Measurements from ENCODE around the gene MORC3. TPM values are rescaled to one million over a fixed set of nuclear protein-coding genes. Genes with fewer than 3 reads are reported as not detected.

MORC3 gene
- total RNA-seq, 1 experiment from 2014 or later: 18.7 TPM

- no peaks in the 10 kb centered on the region for H3K23me2 ChIP-seq (ENCODE audit: insufficient read length, low read depth, low read length, poor library complexity, severe bottlenecking)
- no peak overlapping the region for H4K91ac ChIP-seq (ENCODE audit: insufficient read length, low read depth, low read length)
- H3K4me2 ChIP-seq (ENCODE audit: insufficient read depth, insufficient read length, low read length): no peak overlapping the region
- Mint-ChIP-seq H3K27me3 (ENCODE audit: low read depth) (no peaks in the 10 kb centered on the region), H3K9me3 (no peaks in the 10 kb centered on the region), H3K27ac (peak overlapping the region; percentile 32 to 77 (median 47); a peak in 3 of 7 replicates), H3K4me1 (peaks cover 11 to 18% of the 10 kb centered on the region in 2 experiments), H3K36me3 (ENCODE audit: insufficient read depth in 1 of 3, low read depth in 3 of 3) (peaks cover 27 to 68% (median 59%) of the 10 kb centered on the region in 3 experiments), H3K4me3 (no peak overlapping the region)
- H4K5ac ChIP-seq (ENCODE audit: insufficient read length, low read depth, low read length): no peak overlapping the region
- no peaks in the 10 kb centered on the region for H3K79me1 ChIP-seq (ENCODE audit: insufficient read depth, low read depth, low read length, poor library complexity, severe bottlenecking)
- H2BK20ac ChIP-seq (ENCODE audit: low read depth, low read length, poor library complexity, severe bottlenecking): no peak overlapping the region
- no peak overlapping the region for H2BK5ac ChIP-seq (ENCODE audit: insufficient read length, low read length)
- no peak overlapping the region for H2BK120ac ChIP-seq (ENCODE audit: low read depth, low read length, poor library complexity, severe bottlenecking)
- DNase-seq: no peak
- H4K20me1 ChIP-seq (ENCODE audit: control insufficient read depth, insufficient read depth, insufficient read length): no peaks in the 10 kb centered on the region
- no peaks in the 10 kb centered on the region for H3K9me3 ChIP-seq (ENCODE audit: control insufficient read depth, low read depth, low read length)
- H3T11ph ChIP-seq (ENCODE audit: low read length): no peak overlapping the region
- H3K27ac ChIP-seq (ENCODE audit: insufficient read length, low read depth, low read length): no peak overlapping the region
- H4K8ac ChIP-seq (replicated peaks; ENCODE audit: insufficient read length, low read depth, low read length): no peak overlapping the region
- TF ChIP-seq, protein P1, sequence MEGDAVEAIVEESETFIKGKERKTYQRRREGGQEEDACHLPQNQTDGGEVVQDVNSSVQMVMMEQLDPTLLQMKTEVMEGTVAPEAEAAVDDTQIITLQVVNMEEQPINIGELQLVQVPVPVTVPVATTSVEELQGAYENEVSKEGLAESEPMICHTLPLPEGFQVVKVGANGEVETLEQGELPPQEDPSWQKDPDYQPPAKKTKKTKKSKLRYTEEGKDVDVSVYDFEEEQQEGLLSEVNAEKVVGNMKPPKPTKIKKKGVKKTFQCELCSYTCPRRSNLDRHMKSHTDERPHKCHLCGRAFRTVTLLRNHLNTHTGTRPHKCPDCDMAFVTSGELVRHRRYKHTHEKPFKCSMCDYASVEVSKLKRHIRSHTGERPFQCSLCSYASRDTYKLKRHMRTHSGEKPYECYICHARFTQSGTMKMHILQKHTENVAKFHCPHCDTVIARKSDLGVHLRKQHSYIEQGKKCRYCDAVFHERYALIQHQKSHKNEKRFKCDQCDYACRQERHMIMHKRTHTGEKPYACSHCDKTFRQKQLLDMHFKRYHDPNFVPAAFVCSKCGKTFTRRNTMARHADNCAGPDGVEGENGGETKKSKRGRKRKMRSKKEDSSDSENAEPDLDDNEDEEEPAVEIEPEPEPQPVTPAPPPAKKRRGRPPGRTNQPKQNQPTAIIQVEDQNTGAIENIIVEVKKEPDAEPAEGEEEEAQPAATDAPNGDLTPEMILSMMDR (conservative IDR thresholded peaks at IDR 0.05): no peak
- WGBS (ENCODE audit: extremely low coverage, insufficient read length, low lambda C conversion rate): no CpG with 5 or more reads among the region's 6 CpGs
- H3K14ac ChIP-seq (ENCODE audit: insufficient read depth, low read length): no peak overlapping the region
- no peak overlapping the region for H3K4ac ChIP-seq (ENCODE audit: low read depth, low read length)
- H3K79me2 ChIP-seq (ENCODE audit: insufficient read depth, low read length): no peaks in the 10 kb centered on the region
- no peaks in the 10 kb centered on the region for H3K27me3 ChIP-seq (ENCODE audit: insufficient read depth, low read length)
- no peak overlapping the region for H2AK5ac ChIP-seq (ENCODE audit: insufficient read length, low read length)
- H3K23ac ChIP-seq (ENCODE audit: insufficient read length, low read depth, low read length): no peak overlapping the region
- no peak overlapping the region for H3K9ac ChIP-seq (ENCODE audit: extremely low read depth, insufficient read length, low read length)
- no peak overlapping the region for H3K56ac ChIP-seq (ENCODE audit: insufficient read length, low read depth, low read length)
- no peak overlapping the region for H3K18ac ChIP-seq (ENCODE audit: insufficient read length, low read depth, low read length)
- no peaks in the 10 kb centered on the region for H3K4me1 ChIP-seq (ENCODE audit: insufficient read depth, low read length)
- H2BK12ac ChIP-seq (ENCODE audit: insufficient read length, low read depth, low read length): no peak overlapping the region
- no peak overlapping the region for H2AFZ ChIP-seq (ENCODE audit: low read length)
- no peak overlapping the region for H2BK15ac ChIP-seq (ENCODE audit: low read depth, low read length)
These were observed 95.4 kb downstream of the MORC3 start for GRCh38 chr21:36415375-36415774.
